ENCODE measurements around the gene CD96.
"Not testable (repeated sequence)": the region's sequence is repeated elsewhere in the genome, so short reads cannot be mapped to it uniquely, and the experiment has no call there.

The CD96 gene

GRCh38 chr3:111541911-111542483 lies at the start of gene CD96:
CD96 (plus strand) TSS chr3:111542197; CDS start chr3:111542249, 52 bp downstream.
- DNase-seq, result peak; percentile 36 to 78

GRCh38 chr3:111493276-111493675 lies 48.7 kb upstream of the CD96 start:
- no peak for DNase-seq

GRCh38 chr3:111496894-111497559 lies 45.0 kb upstream of the CD96 start:
- no peak for DNase-seq

- no peak for DNase-seq
Observed at GRCh38 chr3:111498022-111498421, 44.0 kb upstream of the CD96 start.

GRCh38 chr3:111506435-111506834 lies 35.6 kb upstream of the CD96 start:
- no peak for DNase-seq

GRCh38 chr3:111509308-111509707 lies 32.7 kb upstream of the CD96 start:
- no peak for DNase-seq

GRCh38 chr3:111517801-111518200 lies 24.2 kb upstream of the CD96 start:
- DNase-seq, result no peak

- DNase-seq, result no peak
Observed at GRCh38 chr3:111519178-111519855, 22.7 kb upstream of the CD96 start.

GRCh38 chr3:111521891-111522290 lies 20.1 kb upstream of the CD96 start:
- no peak for DNase-seq

GRCh38 chr3:111524486-111524885 lies 17.5 kb upstream of the CD96 start:
- not testable (repeated sequence) for DNase-seq

GRCh38 chr3:111531446-111531845 lies 10.6 kb upstream of the CD96 start:
- no peak for DNase-seq

- no peak for DNase-seq
Observed at GRCh38 chr3:111534701-111535100, 7.3 kb upstream of the CD96 start.

- no peak for DNase-seq
Observed at GRCh38 chr3:111538111-111538510, 3.9 kb upstream of the CD96 start.

GRCh38 chr3:111538681-111539083 lies 3.3 kb upstream of the CD96 start:
- DNase-seq, result no peak

- peak; percentile 59 to 60 for DNase-seq
Observed at GRCh38 chr3:111539351-111540331, 2.4 kb upstream of the CD96 start.

GRCh38 chr3:111541391-111541790 lies 606 bp upstream of the CD96 start:
- no peak for DNase-seq

GRCh38 chr3:111542611-111543300 lies 759 bp downstream of the CD96 start:
- DNase-seq, result no peak

GRCh38 chr3:111545349-111545748 lies 3.4 kb downstream of the CD96 start:
- DNase-seq, result no peak

GRCh38 chr3:111547631-111548030 lies 5.6 kb downstream of the CD96 start:
- DNase-seq, result no peak

GRCh38 chr3:111548092-111548491 lies 6.1 kb downstream of the CD96 start:
- no peak for DNase-seq

- DNase-seq, result no peak
Observed at GRCh38 chr3:111548756-111549155, 6.8 kb downstream of the CD96 start.

GRCh38 chr3:111561902-111562301 lies 19.9 kb downstream of the CD96 start:
- DNase-seq, result not testable (repeated sequence)
